HepG2 (cell line): ENCODE data around the gene EBPL. TPM values are rescaled to one million over a fixed set of nuclear protein-coding genes. Genes with fewer than 3 reads are reported as not detected.

Experiments used
- ATAC-seq: fragments of 200-7000 bp; cut with Tn5 transposase; 3 replicates; pipeline ENCODE4 v1.9.1; 2020; ENCODE audit warnings: mild to moderate bottlenecking, moderate library complexity
- BruUV-seq: library from RNA; stranded (reverse); fragments of 400-500 nt; replicated peaks from 2 replicates; lab custom pipeline; 2021; lab: Mats Ljungman, UMichigan
- CTCF ChIA-PET: fragments of 300-600 bp; formaldehyde crosslinking; extraction: SDS; loops from one replicate; lab custom pipeline; 2021; ENCODE audit warnings: low total read pairs, inconsistent platforms, low intra/inter-chr PET ratio; lab: Yijun Ruan, JAX
- POLR2A ChIA-PET: fragments of 350-600 bp; sonication (Branson Sonifier 250); formaldehyde crosslinking; loops from one replicate; lab custom pipeline; 2020; ENCODE audit warnings: antibody characterized with exemption, inconsistent platforms; lab: Yijun Ruan, JAX
- DNase-seq: peaks from one replicate; pipeline ENCODE4 v3.0.0-alpha.2; 2015; ENCODE audit warnings: low spot score
- FAIRE-seq: peaks from 3 replicates; lab custom pipeline; 2011; peaks lifted over from hg19 to GRCh38; lab: Jason Lieb, UNC
- H2AFZ ChIP-seq: one replicate; pipeline ENCODE4 v1.6.1; 2011; ENCODE audit warnings: low read length, inconsistent platforms
- H3K27ac ChIP-seq: fragments of 300-600 bp; 3 replicates; pipeline ENCODE4 v1.8.0; 2011; ENCODE audit warnings: mixed run types, mild to moderate bottlenecking, mixed read lengths, low read length, inconsistent platforms; ENCODE audit not compliant: insufficient read depth; ENCODE audit errors: extremely low read length
- H3K27me3 ChIP-seq, 2 experiments: fragments of 200-600 bp in 1 of 2; 2 replicates in 1 of 2; 3 replicates in 1 of 2; pipeline versions ENCODE4 v1.6.0 to v1.8.0; 2011; ENCODE audit warnings: low read length in 2 of 2, mild to moderate bottlenecking in 2 of 2, moderate library complexity in 2 of 2, inconsistent platforms in 1 of 2; ENCODE audit not compliant: insufficient read depth in 2 of 2, control insufficient read depth in 1 of 2
- H3K36me3 ChIP-seq, 2 experiments: fragments of 200-600 bp in 1 of 2; replicated peaks in 1 of 2; 2 replicates in 1 of 2; 3 replicates in 1 of 2; pipeline versions ENCODE4 v1.5.1 to v1.8.0; 2011; ENCODE audit warnings: low read length in 2 of 2, inconsistent platforms in 1 of 2; ENCODE audit not compliant: insufficient read depth in 2 of 2, control insufficient read depth in 1 of 2
- H3K4me1 ChIP-seq: 2 replicates; pipeline ENCODE4 v1.5.1; 2012; ENCODE audit warnings: low read length, inconsistent platforms; ENCODE audit not compliant: insufficient read depth
- H3K4me2 ChIP-seq: 2 replicates; pipeline ENCODE4 v1.6.0; 2011; ENCODE audit warnings: low read depth, low read length, inconsistent platforms
- H3K4me3 ChIP-seq, 3 experiments: fragments of 200-600 bp in 1 of 3; sonication (generic), shearing (Covaris generic) in 1 of 3; replicated peaks in 1 of 3; 2 replicates each; pipeline ENCODE4 v1.5.1; 2011 to 2016; ENCODE audit warnings: low read length in 3 of 3, inconsistent platforms in 2 of 3, low read depth in 2 of 3, mild to moderate bottlenecking in 2 of 3, control low read depth in 1 of 3, mixed read lengths in 1 of 3; ENCODE audit not compliant: insufficient read depth in 1 of 3
- H3K79me2 ChIP-seq: one replicate; pipeline ENCODE4 v1.6.1; 2011; ENCODE audit warnings: low read length, inconsistent platforms; ENCODE audit not compliant: insufficient read depth
- H3K9ac ChIP-seq: 2 replicates; pipeline ENCODE4 v1.6.0; 2011; ENCODE audit warnings: mild to moderate bottlenecking, low read depth, low read length, inconsistent platforms; ENCODE audit not compliant: insufficient read depth
- H3K9me3 ChIP-seq: 2 replicates; pipeline ENCODE4 v1.5.1; 2012; ENCODE audit warnings: mild to moderate bottlenecking, low read length
- H4K20me1 ChIP-seq: 2 replicates; pipeline ENCODE4 v1.6.0; 2011; ENCODE audit warnings: inconsistent platforms, mild to moderate bottlenecking, low read length, moderate library complexity; ENCODE audit not compliant: insufficient read depth
- ATF4 ChIP-seq, 2 experiments: fragments of 450-650 bp in 1 of 2; sonication (generic) in 1 of 2; formaldehyde crosslinking; IDR thresholded peaks; 2 replicates each; pipeline versions ENCODE4 v1.5.0 to v1.8.0; 2020 to 2022; ENCODE audit warnings: mild to moderate bottlenecking in 1 of 2, missing genetic modification reagents in 1 of 2
- BCL6 ChIP-seq: IDR thresholded peaks from 2 replicates; pipeline ENCODE4 v1.6.1; 2016; ENCODE audit warnings: missing genetic modification reagents, missing compliant biosample characterization
- CEBPB ChIP-seq: IDR thresholded peaks from 2 replicates; pipeline ENCODE4 v1.6.1; 2011; ENCODE audit warnings: low read depth, low read length, improper control_type of control experiment, borderline replicate concordance
- GATAD2A ChIP-seq: IDR thresholded peaks from 2 replicates; pipeline ENCODE4 v1.6.1; 2016
- MAFF ChIP-seq: IDR thresholded peaks from 2 replicates; pipeline ENCODE4 v1.6.1; 2011; ENCODE audit warnings: low read depth, low read length, improper control_type of control experiment
- MAFK ChIP-seq, 2 experiments: IDR thresholded peaks in 1 of 2; conservative IDR thresholded peaks in 1 of 2; 2 replicates each; pipeline ENCODE4 v1.6.1; 2011; ENCODE audit warnings: improper control_type of control experiment in 2 of 2, low read length in 2 of 2
- MIER3 ChIP-seq: IDR thresholded peaks from 2 replicates; pipeline ENCODE4 v1.6.1; 2016; ENCODE audit warnings: missing compliant biosample characterization, borderline replicate concordance
- SOX5 ChIP-seq: IDR thresholded peaks from 2 replicates; pipeline ENCODE4 v1.6.1; 2016; ENCODE audit warnings: borderline replicate concordance
- ZBTB33 ChIP-seq: sonication (generic); formaldehyde crosslinking; IDR thresholded peaks from 2 replicates; pipeline ENCODE4 v1.4.0; 2020; ENCODE audit warnings: missing genetic modification reagents
- ZNF644 ChIP-seq: IDR thresholded peaks from 2 replicates; pipeline ENCODE4 v1.6.1; 2016; ENCODE audit warnings: low read depth
- WGBS: methylation state at CpG from one replicate; pipeline ENCODE4 v1.1.6; 2017; ENCODE audit warnings: low lambda C conversion rate; 5-methylcytosine and 5-hydroxymethylcytosine counted together
- in situ Hi-C: cut with HindIII; loops from 2 replicates; pipeline ENCODE4 v1.10.0; 2017; ENCODE audit warnings: low pct_unique_long_range_greater_than_20kb; ENCODE audit not compliant: extremely low pct_ligation_motif_present
- intact Hi-C: fragments of 100-400 bp; cut with micrococcal nuclease; formaldehyde crosslinking; loops from one replicate; pipeline ENCODE4 v1.10.0; 2022; ENCODE audit not compliant: unreplicated experiment
- polyA plus RNA-seq, 8 experiments: library from polyadenylated mRNA; depleted of rRNA in 3 of 8; stranded (reverse) in 7 of 8; unstranded in 1 of 8; fragments of >200 nt; fragmentation: Illumina TruSeq in 4 of 8; extraction: Trizol in 4 of 8; gene quantifications; 2 replicates each; pipeline versions ENCODE4 v1.2.1 to v1.2.3, GENCODE V29; 2011 to 2016; ENCODE audit warnings: low read depth in 4 of 8, missing spikeins in 1 of 8, mixed read lengths in 1 of 8; ENCODE audit not compliant: insufficient read depth in 1 of 8
- total RNA-seq, 5 experiments: library from RNA; depleted of rRNA; stranded (reverse); fragments of >200 nt; fragmentation: Illumina TruSeq; extraction: Trizol; gene quantifications; 2 replicates each; pipeline ENCODE4 v1.2.3, GENCODE V29; 2016; ENCODE audit warnings: low read depth in 1 of 5
- TF ChIP-seq, protein P1 (sequence below): IDR thresholded peaks from 2 replicates; pipeline ENCODE4 v1.6.1; 2016; ENCODE audit warnings: low read depth, borderline replicate concordance

Gene EBPL
- total and polyA plus RNA-seq, 2 of the 13 experiments (the other 11 are each of a cell fraction or from before 2014, with no cell fraction given): 96.5 to 152 TPM

DNA sequence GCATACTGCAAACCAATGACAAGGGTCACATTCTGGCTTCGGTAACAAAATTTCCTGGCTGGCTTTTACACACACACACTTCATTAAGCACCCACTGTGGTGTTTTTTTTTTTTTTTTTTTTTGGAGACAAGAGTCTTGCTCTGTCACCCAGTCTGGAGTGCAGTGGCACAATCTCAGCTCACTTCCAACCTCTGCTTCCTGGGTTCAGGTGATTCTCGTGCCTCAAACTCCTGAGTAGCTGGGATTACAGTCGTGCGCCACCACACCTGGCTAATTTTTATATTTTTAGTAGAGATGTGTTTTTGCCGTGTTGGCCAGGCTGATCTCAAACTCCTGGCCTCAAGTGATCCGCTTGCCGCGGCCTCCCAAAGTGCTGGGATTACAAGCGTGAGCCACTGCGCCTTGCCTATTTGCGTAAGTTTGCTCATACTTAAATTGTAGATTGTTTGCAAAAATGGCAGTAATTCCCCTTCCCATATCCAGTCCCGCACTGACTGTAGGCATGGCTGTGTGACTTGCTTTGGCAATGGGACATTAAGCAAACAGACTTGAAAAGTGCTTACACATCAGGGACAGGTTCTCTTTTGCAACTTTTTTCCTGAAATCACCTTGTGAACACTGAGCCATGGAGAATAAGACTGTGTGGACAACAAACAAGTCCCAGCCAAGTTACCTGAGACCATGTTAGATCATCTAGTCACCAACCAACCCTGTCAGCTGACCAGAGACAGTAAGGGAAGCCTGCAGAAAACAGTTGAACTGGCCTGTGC lies 42.1 kb upstream of the EBPL start:
- peak; percentile 72 for FAIRE-seq

More for the DNA sequence above, 42.1 kb upstream of the EBPL start:
- H4K20me1 ChIP-seq: no peaks in the 10 kb centered on the region; the same call in 1 of the 2 replicates
- POLR2A ChIA-PET: interaction anchor here (0.7 kb wide), 1 partner anchor 42 kb away, joined by 4 read pairs; the partner anchor contains the start of gene EBPL
- no peaks in the 10 kb centered on the region for H3K79me2 ChIP-seq
- in situ Hi-C loops (no loop called here), intact Hi-C loops (no loop called here)
- H3K4me3 ChIP-seq: no peak overlapping the region
- no peaks in the 10 kb centered on the region for H3K9me3 ChIP-seq
- H2AFZ ChIP-seq: no peak overlapping the region
- ATAC-seq (peak; percentile 70), DNase-seq (peak; percentile 59)
- TF ChIP-seq GATAD2A (CRISPR knock-in tag): peak; percentile 51; the same call in 1 of the 2 replicates
- peak in 1 of 2 experiments; percentile 15; a peak in 1 of 4 replicates for TF ChIP-seq ATF4 (CRISPR knock-in tag; IDR thresholded peaks at IDR 0.05)
- peak in 1 of 2 experiments; percentile 19; a peak in 1 of 4 replicates for TF ChIP-seq MAFK (conservative IDR thresholded peaks at IDR 0.05 in 1 of 2, IDR thresholded peaks at IDR 0.05 in 1 of 2; ENCODE audit: low read length in 2 of 2)
- TF ChIP-seq, protein P1, sequence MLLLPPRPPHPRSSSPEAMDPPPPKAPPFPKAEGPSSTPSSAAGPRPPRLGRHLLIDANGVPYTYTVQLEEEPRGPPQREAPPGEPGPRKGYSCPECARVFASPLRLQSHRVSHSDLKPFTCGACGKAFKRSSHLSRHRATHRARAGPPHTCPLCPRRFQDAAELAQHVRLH (CRISPR knock-in tag): no peak
- TF ChIP-seq ZNF644 (CRISPR knock-in tag): peak; percentile 40; the same call in 1 of the 2 replicates
- TF ChIP-seq BCL6 (CRISPR knock-in tag): peak; percentile 61
- TF ChIP-seq SOX5: no peak
- TF ChIP-seq MAFF: peak; percentile 28; the same call in 1 of the 2 replicates
- TF ChIP-seq ZBTB33 (CRISPR knock-in tag): peak; percentile 74
- no peak for TF ChIP-seq MIER3 (CRISPR knock-in tag)
- TF ChIP-seq CEBPB: peak; percentile 23; the same call in 1 of the 2 replicates
- H3K4me2 ChIP-seq: no peak overlapping the region; the same call in 1 of the 2 replicates
- BruUV-seq: no TSS peak
- CTCF ChIA-PET: no interaction called here
- H3K36me3 ChIP-seq: peaks cover 1 to 12% of the 10 kb centered on the region in 2 experiments; a peak in 3 of 5 replicates
- WGBS: 91% methylated on average over 12 of the region's 12 CpGs
- H3K4me1 ChIP-seq: peaks cover 9% of the 10 kb centered on the region
- H3K27me3 ChIP-seq: no peaks in the 10 kb centered on the region
- H3K27ac ChIP-seq: no peak overlapping the region
- no peak overlapping the region for H3K9ac ChIP-seq
